OCI-LY1 (cell line): ENCODE results near the gene XRCC4.

Source experiments
- H2AFZ ChIP-seq: fragments of 200-600 bp; sonication (generic), shearing (Covaris generic); 2 replicates; pipeline ENCODE4 v1.6.0; 2014; ENCODE audit warnings: antibody characterized with exemption, mild to moderate bottlenecking, low read length
- H3F3A ChIP-seq: fragments of 200-600 bp; sonication (generic), shearing (Covaris generic); 2 replicates; pipeline ENCODE4 v1.6.0; 2014; ENCODE audit warnings: mild to moderate bottlenecking, antibody characterized with exemption, low read length, moderate library complexity; ENCODE audit not compliant: insufficient read depth
- H3K27ac ChIP-seq: fragments of 200-600 bp; sonication (generic); 2 replicates; pipeline ENCODE4 v1.5.1; 2014; ENCODE audit warnings: low read length, mixed run types, mild to moderate bottlenecking, low read depth; ENCODE audit not compliant: poor library complexity, severe bottlenecking
- H3K27me3 ChIP-seq: fragments of 200-600 bp; sonication (generic); 2 replicates; pipeline ENCODE4 v1.6.0; 2014; ENCODE audit warnings: antibody characterized with exemption, mild to moderate bottlenecking, low read length, moderate library complexity; ENCODE audit not compliant: insufficient read depth
- H3K36me3 ChIP-seq: fragments of 200-600 bp; sonication (generic); 2 replicates; pipeline ENCODE4 v1.6.1; 2014; ENCODE audit warnings: mild to moderate bottlenecking, antibody characterized with exemption, low read length, moderate library complexity, mixed read lengths; ENCODE audit not compliant: insufficient read depth
- H3K4me1 ChIP-seq: fragments of 200-600 bp; sonication (generic); 2 replicates; pipeline ENCODE4 v1.5.1; 2014; ENCODE audit warnings: mild to moderate bottlenecking, low read length, moderate library complexity; ENCODE audit not compliant: insufficient read depth, severe bottlenecking
- H3K4me2 ChIP-seq: fragments of 200-600 bp; sonication (generic), shearing (Covaris generic); 2 replicates; pipeline ENCODE4 v1.6.1; 2014; ENCODE audit warnings: low read length
- H3K4me3 ChIP-seq: fragments of 200-600 bp; sonication (generic); 2 replicates; pipeline ENCODE4 v1.5.1; 2014; ENCODE audit warnings: low read length, low read depth, mild to moderate bottlenecking, mixed read lengths; ENCODE audit not compliant: poor library complexity, severe bottlenecking
- H3K79me2 ChIP-seq: fragments of 200-600 bp; shearing (Covaris generic); 2 replicates; pipeline ENCODE4 v1.6.1; 2016; ENCODE audit warnings: mixed run types, low read length, mixed read lengths; ENCODE audit not compliant: insufficient read depth
- H3K9ac ChIP-seq: fragments of 200-600 bp; sonication (generic), shearing (Covaris generic); 2 replicates; pipeline ENCODE4 v1.6.1; 2014; ENCODE audit warnings: mild to moderate bottlenecking, low read length, mixed read lengths
- H3K9me2 ChIP-seq: fragments of 200-600 bp; sonication (generic), shearing (Covaris generic); 2 replicates; pipeline ENCODE4 v1.6.1; 2014; ENCODE audit warnings: low read depth, mild to moderate bottlenecking, low read length, mixed read lengths
- H3K9me3 ChIP-seq: fragments of 200-600 bp; shearing (Covaris generic); 2 replicates; pipeline ENCODE4 v1.6.1; 2014; ENCODE audit warnings: low read length, mixed read lengths
- H4K20me1 ChIP-seq: fragments of 200-600 bp; sonication (generic), shearing (Covaris generic); 2 replicates; pipeline ENCODE4 v1.6.0; 2016; ENCODE audit warnings: mild to moderate bottlenecking, low read length; ENCODE audit not compliant: insufficient read depth
- CTCF ChIP-seq: fragments of 200-600 bp; sonication (generic), shearing (Covaris generic); IDR thresholded peaks from 2 replicates; pipeline ENCODE4 v1.5.1; 2017; ENCODE audit warnings: mild to moderate bottlenecking, antibody characterized with exemption, low read length, moderate library complexity, mixed read lengths
- EZH2 ChIP-seq: fragments of 200-600 bp; sonication (generic), shearing (Covaris generic); IDR thresholded peaks from 2 replicates; pipeline ENCODE4 v1.8.0; 2017; ENCODE audit warnings: borderline replicate concordance, mixed run types, mild to moderate bottlenecking, antibody characterized with exemption, low read length, moderate library complexity, mixed read lengths

The XRCC4 gene

GRCh38 chr5:83076742-83077661 lies at the start of gene XRCC4, which contains the start of gene TMEM167A:
Gene XRCC4, plus strand, starts transcription at chr5:83077547. Its CDS starts 27,373 bp downstream, at chr5:83104920.
Gene TMEM167A, minus strand, starts transcription at chr5:83077394. Its CDS starts 71 bp downstream, at chr5:83077323.
- no peaks in the 10 kb centered on the region for H3F3A ChIP-seq
- TF ChIP-seq CTCF = no peak
- TF ChIP-seq EZH2 = no peak
- no peaks in the 10 kb centered on the region for H3K27me3 ChIP-seq
- H3K4me1 ChIP-seq = peaks cover 26% of the 10 kb centered on the region
- H3K9me3 ChIP-seq = no peaks in the 10 kb centered on the region
- H3K27ac ChIP-seq = peak within 1 kb of the TSS; percentile 81
- H3K4me3 ChIP-seq = peak within 1 kb of the TSS; percentile 80
- peak within 1 kb of the TSS; percentile 83 for H3K9ac ChIP-seq
- H4K20me1 ChIP-seq = no peaks in the 10 kb centered on the region
- H3K36me3 ChIP-seq = peaks cover 27% of the 10 kb centered on the region
- H3K4me2 ChIP-seq = peak within 1 kb of the TSS; percentile 87
- H3K79me2 ChIP-seq = peaks cover 60% of the 10 kb centered on the region
- H3K9me2 ChIP-seq = no peaks in the 10 kb centered on the region
- no peak within 1 kb of the TSS for H2AFZ ChIP-seq

GRCh38 chr5:83029912-83030311 lies 47.4 kb upstream of the XRCC4 start:
- H3K9ac ChIP-seq = no peak overlapping the region
- H2AFZ ChIP-seq = no peak overlapping the region
- no peaks in the 10 kb centered on the region for H3K79me2 ChIP-seq
- H4K20me1 ChIP-seq = no peaks in the 10 kb centered on the region
- no peaks in the 10 kb centered on the region for H3K9me2 ChIP-seq
- TF ChIP-seq CTCF (no peak), EZH2 (no peak)
- no peak overlapping the region for H3K4me2 ChIP-seq
- H3K4me1 ChIP-seq = peaks cover 6% of the 10 kb centered on the region
- H3F3A ChIP-seq = no peaks in the 10 kb centered on the region
- H3K36me3 ChIP-seq = no peaks in the 10 kb centered on the region
- H3K27me3 ChIP-seq = no peaks in the 10 kb centered on the region
- H3K9me3 ChIP-seq = no peaks in the 10 kb centered on the region
- H3K4me3 ChIP-seq = no peak overlapping the region
- H3K27ac ChIP-seq = no peak overlapping the region

- H3K4me1 ChIP-seq = peaks cover 6% of the 10 kb centered on the region
- H3K9ac ChIP-seq = no peak overlapping the region
- H4K20me1 ChIP-seq = no peaks in the 10 kb centered on the region
- H3K4me2 ChIP-seq = no peak overlapping the region
- no peaks in the 10 kb centered on the region for H3F3A ChIP-seq
- H3K27me3 ChIP-seq = no peaks in the 10 kb centered on the region
- no peak overlapping the region for H3K4me3 ChIP-seq
- TF ChIP-seq EZH2 (no peak), CTCF (no peak)
- no peak overlapping the region for H3K27ac ChIP-seq
- no peaks in the 10 kb centered on the region for H3K36me3 ChIP-seq
- no peaks in the 10 kb centered on the region for H3K79me2 ChIP-seq
- H3K9me2 ChIP-seq = no peaks in the 10 kb centered on the region
- no peak overlapping the region for H2AFZ ChIP-seq
- H3K9me3 ChIP-seq = no peaks in the 10 kb centered on the region
Observed at GRCh38 chr5:83031381-83031780, 46.0 kb upstream of the XRCC4 start.
